ENCODE results near the gene EML4.
A peak's percentile ranks its signal among the peaks of the same experiment; 100 is the strongest.

EML4 gene

DNA sequence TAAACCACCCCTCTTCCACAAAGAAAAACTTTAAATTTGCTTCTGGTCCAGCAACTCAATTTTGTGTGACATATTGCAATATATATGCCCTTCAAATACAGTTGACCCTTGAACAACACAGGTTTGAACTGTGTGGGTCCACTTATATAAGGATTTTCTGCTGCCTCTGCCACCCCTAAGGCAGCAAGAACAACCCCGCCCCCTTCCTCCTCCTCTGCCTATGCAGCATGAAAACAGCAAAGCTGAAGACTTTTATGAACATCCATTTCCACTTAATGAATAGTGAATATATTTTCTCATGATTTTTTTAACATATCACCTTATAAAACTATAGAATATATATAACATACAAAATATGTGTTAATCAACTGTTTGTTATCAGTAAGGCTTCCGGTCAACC is 58.3 kb downstream of the EML4 start:
- no peak for DNase-seq

DNA sequence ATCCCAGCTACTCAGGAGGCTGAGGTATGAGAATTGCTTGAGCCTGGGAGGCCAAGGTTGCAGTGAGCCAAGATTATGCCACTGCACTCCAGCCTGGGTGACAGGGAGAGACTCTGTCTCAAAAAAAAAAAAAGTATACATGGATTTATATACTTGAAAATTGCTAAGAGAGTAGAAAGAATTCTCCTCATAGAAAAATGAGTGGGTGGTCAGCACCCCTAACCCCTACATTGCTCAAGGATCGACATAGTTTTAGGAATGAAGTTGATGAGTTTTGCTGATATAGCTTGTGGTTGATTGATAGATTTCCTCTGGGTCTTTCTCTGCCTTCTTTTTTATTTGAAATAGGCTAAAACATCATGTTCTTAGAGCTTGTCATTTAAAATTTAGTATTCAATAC is 58.9 kb downstream of the EML4 start:
- no peak for DNase-seq

DNA sequence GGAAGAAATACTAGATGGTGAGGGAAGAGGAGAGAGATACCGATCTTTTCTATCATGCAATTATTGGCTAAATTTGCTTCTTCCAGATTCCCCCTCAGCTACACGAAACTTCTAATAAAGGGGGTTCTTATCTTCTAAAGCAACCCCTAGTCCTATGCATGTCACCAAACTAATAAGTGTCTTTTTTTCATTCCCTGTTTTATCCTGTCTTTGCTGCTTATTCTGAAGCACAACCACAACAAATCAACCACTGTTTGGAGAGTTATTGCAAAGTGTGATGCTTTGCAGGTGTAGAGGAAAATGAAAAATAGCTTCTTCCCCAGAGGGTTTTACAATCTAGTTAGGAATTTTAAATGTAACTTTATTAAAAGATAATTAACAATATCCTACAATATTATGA is 60.8 kb downstream of the EML4 start:
- DNase-seq: no peak

DNA sequence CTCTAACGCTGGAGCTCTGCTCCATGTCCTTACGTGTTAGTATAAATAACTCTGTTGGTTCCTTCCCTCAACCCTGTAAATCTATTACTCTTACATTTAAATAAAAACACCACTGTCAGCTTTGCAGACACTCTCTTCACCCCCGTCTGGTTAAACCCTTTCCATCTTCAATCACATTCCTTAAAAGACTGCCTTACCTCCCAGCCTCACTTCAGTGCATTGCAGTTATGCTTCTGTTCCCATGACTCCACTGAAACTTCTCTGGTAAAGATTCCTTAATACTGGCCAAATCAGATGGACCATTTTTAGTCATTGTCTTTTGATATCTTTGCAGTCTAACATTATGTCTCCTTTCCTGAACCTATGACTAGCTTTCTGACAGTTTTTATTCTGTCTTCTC is 61.7 kb downstream of the EML4 start:
- no peak for DNase-seq

GRCh38 chr2:42232024-42232423 is 62.9 kb downstream of the EML4 start:
- DNase-seq: no peak

DNA sequence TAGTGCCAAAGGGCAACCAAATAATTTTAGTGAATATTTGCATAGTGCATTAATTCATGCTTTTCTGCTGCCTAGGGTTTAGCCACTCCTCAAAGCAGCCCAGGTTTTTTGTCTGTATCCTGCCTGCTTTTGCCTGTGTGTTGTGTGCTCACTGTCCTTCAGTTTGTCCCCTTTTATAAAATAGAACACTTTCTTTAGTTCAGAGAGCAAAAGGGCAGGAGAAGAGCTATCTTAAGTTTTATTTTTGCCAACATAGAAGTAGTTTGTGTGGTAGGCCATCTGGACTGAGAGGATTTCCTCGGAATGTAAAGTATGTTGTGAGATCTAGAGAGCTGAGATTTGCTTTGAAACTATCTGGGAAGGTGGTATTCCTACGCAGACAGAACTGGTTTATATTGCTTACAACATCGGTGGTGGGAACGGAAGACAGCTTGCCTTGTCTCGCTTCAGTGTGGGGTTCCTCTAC is 64.9 kb downstream of the EML4 start:
- DNase-seq: no peak

GRCh38 chr2:42236911-42237310 is 67.8 kb downstream of the EML4 start:
- DNase-seq: no peak

- DNase-seq: peak; percentile 31
Observed at GRCh38 chr2:42238644-42239288, 69.6 kb downstream of the EML4 start.

DNA sequence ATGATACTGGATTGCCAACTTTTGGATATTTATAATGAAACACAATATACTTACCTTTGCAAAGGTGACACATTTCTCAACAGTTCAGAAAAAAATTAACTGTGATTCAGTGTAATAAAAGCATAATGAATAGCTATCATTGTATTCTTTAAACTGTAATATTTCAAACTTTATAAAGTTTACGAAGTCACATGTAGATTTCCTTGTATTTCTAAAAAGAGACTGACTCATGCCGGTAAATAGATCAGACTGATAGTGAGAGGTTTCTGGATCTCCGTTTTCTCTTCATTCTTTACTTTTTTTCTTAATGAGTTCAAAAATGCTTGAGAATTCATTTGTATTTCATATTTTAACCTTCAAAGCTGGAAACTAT is 70.1 kb downstream of the EML4 start:
- DNase-seq: no peak

DNA sequence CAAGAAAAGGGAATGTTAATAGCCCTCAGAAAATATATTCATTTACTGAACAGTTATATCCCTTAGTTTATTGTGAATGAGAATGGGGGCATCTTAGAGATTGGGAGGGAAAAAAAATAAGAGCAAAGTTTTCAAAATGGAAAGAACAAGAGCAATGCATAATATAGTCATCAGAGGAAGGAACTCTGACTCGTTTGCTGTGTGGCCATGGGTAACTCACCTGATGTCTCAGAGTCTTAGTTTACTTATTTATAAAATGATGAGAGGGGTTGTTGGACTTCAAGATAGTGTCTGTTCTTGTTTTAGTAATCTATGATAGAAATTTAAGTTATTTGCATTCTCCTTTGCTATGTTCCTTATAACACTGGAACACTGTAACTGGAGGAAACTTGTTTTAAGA is 70.7 kb downstream of the EML4 start:
- no peak for DNase-seq

DNA sequence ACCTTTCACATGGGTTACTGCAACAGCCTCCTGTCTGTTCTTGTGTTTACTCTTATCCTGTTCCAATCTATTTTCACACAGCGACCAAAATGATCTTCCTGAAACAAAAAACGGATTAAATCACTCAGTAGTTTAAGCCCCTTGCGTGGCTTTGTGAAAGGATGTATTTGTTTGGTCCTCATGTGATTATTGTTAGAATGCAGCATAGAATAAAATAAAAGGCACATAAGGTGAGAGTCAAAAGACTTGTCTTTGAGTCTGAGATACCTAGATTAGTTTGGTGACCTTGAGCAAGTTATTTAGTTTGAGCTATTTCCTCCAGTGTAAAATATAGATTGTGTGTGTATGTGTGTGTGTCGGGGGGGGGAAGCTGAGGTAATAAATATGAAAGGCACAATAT is 72.4 kb downstream of the EML4 start:
- DNase-seq: no peak

DNA sequence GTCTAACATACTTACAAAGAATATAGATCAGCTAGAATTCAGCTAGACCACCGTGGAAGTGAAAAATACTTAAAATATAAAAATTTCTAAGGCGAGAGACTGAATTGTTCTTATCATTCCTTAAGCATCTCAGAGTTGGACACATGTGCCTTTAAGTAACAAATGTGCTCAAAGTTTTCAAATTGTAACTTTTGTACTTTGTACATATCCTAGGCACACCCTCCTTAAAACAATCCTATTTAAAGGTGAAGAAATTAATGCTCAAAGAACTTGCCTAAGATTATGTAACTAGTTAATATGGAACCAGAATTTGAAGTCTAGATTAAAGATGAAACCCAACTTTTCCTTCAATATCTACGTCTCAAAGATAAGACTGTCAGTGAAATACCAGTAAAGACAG is 74.1 kb downstream of the EML4 start:
- DNase-seq: no peak

DNA sequence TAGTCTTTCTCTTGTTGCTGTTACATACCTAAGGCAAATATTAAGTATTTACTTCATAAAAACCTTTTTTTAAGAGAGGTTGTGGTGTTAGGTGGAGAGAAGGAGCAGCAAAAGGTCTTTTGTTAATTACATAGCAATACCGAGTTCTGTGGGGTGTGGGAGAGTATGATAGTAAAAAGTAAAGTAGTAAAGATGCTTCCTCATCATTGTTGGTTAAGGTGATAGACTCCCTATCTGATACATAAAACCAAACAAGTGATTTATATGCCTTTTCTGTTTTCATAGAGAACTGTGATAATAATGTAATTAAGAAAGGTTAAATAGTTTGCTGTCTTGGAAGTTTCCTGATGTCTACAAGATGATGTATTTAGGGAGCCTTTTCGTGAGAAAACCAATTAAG is 75.4 kb downstream of the EML4 start:
- no peak for DNase-seq

DNA sequence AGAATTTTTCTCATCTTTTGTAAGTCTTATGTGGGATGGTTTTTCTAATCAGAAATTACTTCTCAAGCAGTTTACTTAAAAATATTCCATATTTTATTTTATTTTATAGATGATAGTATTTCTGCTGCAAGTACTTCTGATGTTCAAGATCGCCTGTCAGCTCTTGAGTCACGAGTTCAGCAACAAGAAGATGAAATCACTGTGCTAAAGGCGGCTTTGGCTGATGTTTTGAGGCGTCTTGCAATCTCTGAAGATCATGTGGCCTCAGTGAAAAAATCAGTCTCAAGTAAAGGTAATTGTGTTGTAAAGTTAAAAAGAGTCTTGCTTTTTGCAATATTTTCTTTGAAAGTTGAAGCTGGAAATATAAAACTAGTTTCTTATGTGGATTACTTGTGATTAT is 76.2 kb downstream of the EML4 start:
- no peak for DNase-seq

DNA sequence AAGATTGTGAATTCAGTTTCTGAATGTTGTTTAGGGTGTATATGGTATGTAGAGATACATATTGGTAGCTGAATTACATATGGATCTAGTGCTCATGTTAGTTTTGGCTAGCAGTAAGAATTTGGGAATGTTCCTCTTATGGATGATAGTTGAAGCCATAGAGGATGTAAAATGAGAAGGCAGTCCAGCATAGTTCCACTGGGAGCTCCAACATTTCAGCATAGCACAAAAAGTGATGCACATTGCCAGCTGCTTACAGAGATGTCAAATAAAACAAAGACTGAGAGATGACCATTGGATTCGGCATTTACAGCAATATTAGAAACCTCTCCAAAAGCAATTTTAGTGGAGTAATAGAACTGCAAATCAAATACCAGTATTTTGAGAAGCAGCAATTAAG is 77.4 kb downstream of the EML4 start:
- DNase-seq: no peak

DNA sequence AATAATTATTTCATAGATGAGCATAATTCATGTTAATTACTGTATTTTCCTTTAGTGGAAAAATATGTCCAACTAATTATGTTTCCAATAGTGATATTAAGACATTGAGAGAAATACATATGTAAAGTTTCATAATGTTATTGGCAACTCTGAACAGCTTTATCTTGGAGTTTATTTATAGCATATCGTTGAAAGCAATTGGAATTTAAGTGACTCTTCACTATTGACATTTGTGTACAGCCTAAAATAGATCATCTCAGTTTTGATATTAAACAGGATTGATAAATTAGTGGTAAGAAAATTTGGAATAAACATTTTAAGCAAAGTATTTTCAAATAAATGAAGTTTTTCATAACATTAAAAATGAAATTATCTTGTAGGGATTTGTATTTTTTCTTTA is 79.7 kb downstream of the EML4 start:
- no peak for DNase-seq

DNA sequence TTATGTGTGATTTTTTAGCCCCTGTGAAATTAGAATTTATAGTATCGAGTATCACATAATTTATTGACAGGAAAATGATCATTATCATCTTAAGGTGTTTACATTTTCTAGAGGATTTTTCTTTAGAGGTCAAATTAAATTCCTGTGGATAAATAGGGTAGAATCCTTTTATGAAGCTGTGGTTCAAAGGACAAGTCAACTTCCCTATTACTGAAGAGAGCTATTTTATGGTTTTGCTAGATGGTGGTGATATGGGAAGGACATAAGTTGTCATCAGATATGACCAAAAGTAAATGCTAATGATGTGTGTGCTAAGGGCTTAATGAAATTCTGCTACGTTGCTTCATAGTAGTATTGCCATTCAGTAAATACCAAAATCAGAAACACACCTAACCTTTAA is 80.1 kb downstream of the EML4 start:
- DNase-seq: no peak

DNA sequence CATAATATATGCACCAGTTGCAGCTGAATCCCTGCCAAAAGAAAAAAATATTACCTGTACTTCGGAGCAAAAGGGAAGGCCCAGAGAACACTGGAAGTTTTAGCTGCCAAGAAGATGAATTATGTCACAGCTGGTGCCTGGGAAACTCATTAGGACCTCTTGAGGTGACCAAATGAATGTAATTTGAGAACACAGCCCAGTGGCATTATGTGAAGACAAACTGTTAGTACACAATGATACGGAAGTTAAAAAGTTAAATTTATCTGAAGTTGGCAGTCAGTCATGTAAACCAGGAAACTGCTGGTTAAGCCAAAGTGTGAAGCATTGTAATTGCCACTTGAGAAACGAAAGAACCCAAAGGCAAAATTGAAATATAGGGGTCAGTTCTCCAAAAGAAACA is 80.7 kb downstream of the EML4 start:
- no peak for DNase-seq

DNA sequence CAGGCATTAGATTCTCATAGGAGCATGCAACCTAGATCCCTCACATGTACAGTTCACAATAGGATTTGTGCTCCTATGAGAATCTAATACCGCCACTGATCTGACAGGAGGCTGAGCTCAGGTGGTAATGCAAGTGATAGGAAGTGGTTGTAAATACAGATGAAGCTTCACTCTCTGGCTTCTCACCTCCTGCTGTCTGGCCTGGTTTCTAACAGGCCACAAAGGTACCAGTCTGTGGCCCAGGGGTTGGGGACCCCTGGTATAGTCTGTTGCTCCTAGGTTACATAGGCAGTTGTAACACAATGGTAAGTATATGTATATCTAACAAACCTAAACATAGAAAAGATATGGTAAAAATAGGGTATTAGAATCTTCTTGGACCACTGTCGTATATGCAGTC is 81.8 kb downstream of the EML4 start:
- no peak for DNase-seq

DNA sequence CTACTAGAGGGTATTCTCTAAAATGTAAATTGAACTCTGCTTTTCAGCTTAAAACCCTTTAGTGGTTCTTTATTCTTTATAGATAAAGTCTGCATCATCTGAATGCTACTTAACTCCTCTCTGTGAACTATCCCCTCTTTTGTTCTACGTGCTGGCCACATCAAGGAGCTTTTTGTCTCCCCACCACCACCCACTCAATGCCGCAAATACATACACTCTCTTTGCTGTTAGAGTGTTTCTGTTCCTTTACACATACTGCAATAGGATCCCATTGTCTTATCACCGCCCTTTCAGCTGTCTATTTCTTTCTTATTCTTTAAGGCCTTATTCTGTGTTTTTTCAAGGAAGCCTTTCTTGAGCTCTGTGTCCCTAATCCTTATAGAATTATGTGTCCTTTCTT is 83.3 kb downstream of the EML4 start:
- DNase-seq: no peak

- no peak for DNase-seq
Observed at GRCh38 chr2:42254186-42254895, 85.2 kb downstream of the EML4 start.

DNA sequence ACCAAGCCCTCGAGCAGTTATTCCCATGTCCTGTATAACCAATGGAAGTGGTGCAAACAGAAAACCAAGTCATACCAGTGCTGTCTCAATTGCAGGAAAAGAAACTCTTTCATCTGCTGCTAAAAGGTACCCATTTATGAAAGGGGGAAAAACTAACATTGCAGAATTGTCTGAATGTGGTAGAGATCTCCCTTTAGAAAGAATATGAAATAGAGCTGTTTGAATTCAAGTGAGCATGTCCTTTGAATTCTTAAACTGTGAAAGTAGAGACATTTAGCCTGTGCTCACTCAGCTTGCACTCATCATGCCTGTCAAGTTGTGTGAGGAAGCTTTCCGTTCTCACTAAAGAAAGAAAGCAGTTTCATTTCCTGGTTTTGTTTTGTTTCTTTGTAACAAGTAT is 87.4 kb downstream of the EML4 start:
- DNase-seq: no peak

DNA sequence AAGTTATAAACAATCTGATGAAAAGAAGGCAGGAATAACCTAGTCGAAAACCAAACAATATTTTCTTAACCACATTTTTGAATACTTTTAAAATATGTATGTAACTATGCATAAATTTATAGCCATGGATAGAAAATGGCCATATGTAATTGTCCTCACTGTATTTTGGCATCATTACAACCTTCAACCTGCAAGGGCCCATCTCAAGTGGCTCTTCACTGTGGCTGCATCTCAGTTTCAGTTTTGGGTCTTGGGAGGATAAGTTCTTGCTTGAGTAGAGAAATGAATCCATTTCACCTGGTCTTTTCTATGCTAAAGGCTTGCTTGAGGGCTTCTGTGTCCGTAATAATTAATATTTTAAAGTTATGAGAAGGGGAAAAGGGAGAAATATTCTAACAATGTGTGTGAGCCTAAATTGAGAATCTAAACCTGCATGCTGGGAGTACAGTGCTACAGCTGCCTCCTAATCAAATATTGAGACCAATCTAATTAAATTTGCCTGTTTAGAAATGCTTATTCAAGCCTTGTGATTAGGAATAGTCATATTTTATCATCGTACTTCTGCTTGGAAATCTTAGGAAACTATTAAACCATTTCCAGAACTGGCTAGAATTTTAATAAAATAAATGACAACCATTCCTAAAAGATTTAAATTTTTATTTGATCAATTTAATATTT is 92.5 kb downstream of the EML4 start:
- DNase-seq: no peak

GRCh38 chr2:42266236-42266635 is 97.1 kb downstream of the EML4 start:
- DNase-seq: no peak

- no peak for DNase-seq
Observed at GRCh38 chr2:42267530-42267929, 98.4 kb downstream of the EML4 start.

Measured in activated naive CD4-positive, alpha-beta T cell treated with anti-CD3 and anti-CD28 coated beads, Interleukin-2, amount 50 U/mL, for 16 hours (primary cell).